DND-41 (cell line): Measurements from ENCODE around the gene EFR3B.

ENCODE experiments used
- ATAC-seq: fragments of 200-7000 bp; cut with Tn5 transposase; 3 replicates; pipeline ENCODE4 v1.9.1; 2021; ENCODE audit warnings: low read depth; ENCODE audit not compliant: insufficient read depth
- DNase-seq: peaks from one replicate; pipeline ENCODE4 v3.0.0-alpha.2; 2020
- H2AFZ ChIP-seq: 2 replicates; pipeline ENCODE4 v1.6.0; 2012; ENCODE audit warnings: low read depth, low read length
- H3K27ac ChIP-seq: 2 replicates; pipeline ENCODE4 v1.5.1; 2012; ENCODE audit warnings: low read length, inconsistent platforms
- H3K27me3 ChIP-seq: fragments of 200-600 bp; sonication (generic); 2 replicates; pipeline ENCODE4 v1.6.0; 2012; ENCODE audit warnings: low read length, mild to moderate bottlenecking, inconsistent platforms; ENCODE audit not compliant: insufficient read depth, poor library complexity
- H3K36me3 ChIP-seq: 2 replicates; pipeline ENCODE4 v1.5.1; 2012; ENCODE audit warnings: low read length, inconsistent platforms; ENCODE audit not compliant: insufficient read depth
- H3K4me1 ChIP-seq: 2 replicates; pipeline ENCODE4 v1.5.1; 2012; ENCODE audit warnings: mild to moderate bottlenecking, low read length; ENCODE audit not compliant: insufficient read depth
- H3K4me2 ChIP-seq: 2 replicates; pipeline ENCODE4 v1.6.0; 2012; ENCODE audit warnings: mild to moderate bottlenecking, moderate library complexity, low read length, inconsistent platforms; ENCODE audit not compliant: insufficient read depth
- H3K4me3 ChIP-seq, 2 experiments: fragments of 200-600 bp in 1 of 2; shearing (Covaris generic) in 1 of 2; 2 replicates each; pipeline ENCODE4 v1.5.1; 2012 to 2016; ENCODE audit warnings: inconsistent platforms in 2 of 2, low read length in 2 of 2, mild to moderate bottlenecking in 2 of 2, low read depth in 1 of 2, moderate library complexity in 1 of 2
- H3K79me2 ChIP-seq: 2 replicates; pipeline ENCODE4 v1.6.0; 2012; ENCODE audit warnings: low read length, inconsistent platforms; ENCODE audit not compliant: insufficient read depth
- H3K9ac ChIP-seq: 2 replicates; pipeline ENCODE4 v1.6.0; 2012; ENCODE audit warnings: low read depth, mild to moderate bottlenecking, inconsistent platforms, low read length, moderate library complexity
- H3K9me3 ChIP-seq: 2 replicates; pipeline ENCODE4 v1.5.1; 2012; ENCODE audit warnings: low read length, moderate library complexity, mild to moderate bottlenecking, inconsistent platforms; ENCODE audit not compliant: insufficient read depth, severe bottlenecking
- H4K20me1 ChIP-seq: 2 replicates; pipeline ENCODE4 v1.6.0; 2012; ENCODE audit warnings: low read length; ENCODE audit not compliant: insufficient read depth
- EZH2 ChIP-seq: IDR thresholded peaks from 3 replicates; pipeline ENCODE4 v1.6.1; 2012; ENCODE audit warnings: borderline replicate concordance, low read depth, mild to moderate bottlenecking, moderate library complexity, low read length, inconsistent platforms; ENCODE audit not compliant: severe bottlenecking
- TF ChIP-seq, protein P1 (sequence below): IDR thresholded peaks from 2 replicates; pipeline ENCODE4 v1.5.1; 2012; ENCODE audit warnings: borderline replicate concordance, low read length, moderate library complexity, mild to moderate bottlenecking; ENCODE audit not compliant: poor library complexity, severe bottlenecking; ENCODE audit errors: extremely low read depth

The EFR3B gene

DNA sequence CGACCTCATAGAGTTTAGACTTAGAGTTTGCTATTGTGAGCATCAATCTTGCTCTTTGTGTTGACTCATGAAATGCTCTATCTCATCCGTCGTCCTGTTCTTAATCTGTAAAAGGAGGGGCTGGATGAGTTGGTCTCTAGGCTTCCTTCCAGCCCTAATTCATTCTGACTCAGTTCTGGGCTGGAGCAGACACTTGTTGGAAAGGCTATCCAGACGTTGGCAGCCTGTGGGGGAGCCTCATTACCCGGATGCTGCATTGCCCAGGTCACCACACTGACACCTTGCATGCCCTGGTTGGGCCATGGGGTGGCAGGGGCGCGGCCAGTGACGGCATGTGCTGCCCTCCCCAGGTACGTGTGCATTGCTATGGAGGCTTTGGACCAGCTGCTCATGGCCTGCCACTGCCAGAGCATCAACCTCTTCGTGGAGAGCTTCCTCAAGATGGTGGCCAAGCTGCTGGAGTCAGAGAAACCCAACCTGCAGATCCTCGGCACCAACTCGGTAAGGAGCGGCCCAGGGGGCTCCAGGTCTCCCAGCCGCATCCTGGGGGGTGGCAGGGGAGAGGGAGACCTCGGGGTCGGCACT is 61.5 kb downstream of the EFR3B start:
- no peaks in the 10 kb centered on the region for H3K79me2 ChIP-seq
- H3K4me1 ChIP-seq = no peaks in the 10 kb centered on the region
- TF ChIP-seq, protein P1, sequence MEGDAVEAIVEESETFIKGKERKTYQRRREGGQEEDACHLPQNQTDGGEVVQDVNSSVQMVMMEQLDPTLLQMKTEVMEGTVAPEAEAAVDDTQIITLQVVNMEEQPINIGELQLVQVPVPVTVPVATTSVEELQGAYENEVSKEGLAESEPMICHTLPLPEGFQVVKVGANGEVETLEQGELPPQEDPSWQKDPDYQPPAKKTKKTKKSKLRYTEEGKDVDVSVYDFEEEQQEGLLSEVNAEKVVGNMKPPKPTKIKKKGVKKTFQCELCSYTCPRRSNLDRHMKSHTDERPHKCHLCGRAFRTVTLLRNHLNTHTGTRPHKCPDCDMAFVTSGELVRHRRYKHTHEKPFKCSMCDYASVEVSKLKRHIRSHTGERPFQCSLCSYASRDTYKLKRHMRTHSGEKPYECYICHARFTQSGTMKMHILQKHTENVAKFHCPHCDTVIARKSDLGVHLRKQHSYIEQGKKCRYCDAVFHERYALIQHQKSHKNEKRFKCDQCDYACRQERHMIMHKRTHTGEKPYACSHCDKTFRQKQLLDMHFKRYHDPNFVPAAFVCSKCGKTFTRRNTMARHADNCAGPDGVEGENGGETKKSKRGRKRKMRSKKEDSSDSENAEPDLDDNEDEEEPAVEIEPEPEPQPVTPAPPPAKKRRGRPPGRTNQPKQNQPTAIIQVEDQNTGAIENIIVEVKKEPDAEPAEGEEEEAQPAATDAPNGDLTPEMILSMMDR = no peak
- no peak for TF ChIP-seq EZH2
- no peaks in the 10 kb centered on the region for H3K9me3 ChIP-seq
- H4K20me1 ChIP-seq = no peaks in the 10 kb centered on the region
- H3K36me3 ChIP-seq = no peaks in the 10 kb centered on the region
- H3K27me3 ChIP-seq = no peaks in the 10 kb centered on the region
- no peak for DNase-seq
- no peak overlapping the region for H2AFZ ChIP-seq
- ATAC-seq = no peak
- H3K9ac ChIP-seq = no peak overlapping the region
- H3K4me2 ChIP-seq = no peak overlapping the region
- no peak overlapping the region for H3K4me3 ChIP-seq
- no peak overlapping the region for H3K27ac ChIP-seq

DNA sequence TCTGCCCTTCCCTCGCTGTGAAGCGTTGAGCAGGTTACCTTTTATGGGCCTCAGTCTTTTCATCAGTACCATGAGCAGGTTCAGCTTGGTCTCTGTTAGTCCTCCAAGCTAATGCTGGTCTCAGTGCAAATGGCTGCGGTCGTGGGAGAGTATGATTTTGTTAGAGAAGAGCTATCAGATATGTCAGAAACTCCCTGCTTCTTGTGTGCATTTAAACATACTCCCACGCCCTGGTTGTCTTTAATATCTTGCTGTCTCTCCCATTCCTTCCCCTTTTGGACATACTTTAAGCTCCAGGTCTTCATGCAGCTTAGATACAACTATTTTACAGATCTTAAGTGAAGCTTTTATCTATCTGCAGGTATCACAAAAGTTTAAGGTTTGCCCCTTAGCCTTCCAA is 62.9 kb downstream of the EFR3B start:
- Histone ChIP-seq H2AFZ (no peak overlapping the region), H3K79me2 (no peaks in the 10 kb centered on the region), H3K27ac (no peak overlapping the region), H3K9ac (no peak overlapping the region), H3K27me3 (no peaks in the 10 kb centered on the region), H3K4me2 (no peak overlapping the region), H4K20me1 (no peaks in the 10 kb centered on the region), H3K36me3 (no peaks in the 10 kb centered on the region), H3K4me1 (no peaks in the 10 kb centered on the region), H3K4me3 (no peak overlapping the region), H3K9me3 (no peaks in the 10 kb centered on the region)
- DNase-seq = no peak
- no peak for ATAC-seq
- no peak for TF ChIP-seq EZH2
- TF ChIP-seq, protein P1 = no peak

DNA sequence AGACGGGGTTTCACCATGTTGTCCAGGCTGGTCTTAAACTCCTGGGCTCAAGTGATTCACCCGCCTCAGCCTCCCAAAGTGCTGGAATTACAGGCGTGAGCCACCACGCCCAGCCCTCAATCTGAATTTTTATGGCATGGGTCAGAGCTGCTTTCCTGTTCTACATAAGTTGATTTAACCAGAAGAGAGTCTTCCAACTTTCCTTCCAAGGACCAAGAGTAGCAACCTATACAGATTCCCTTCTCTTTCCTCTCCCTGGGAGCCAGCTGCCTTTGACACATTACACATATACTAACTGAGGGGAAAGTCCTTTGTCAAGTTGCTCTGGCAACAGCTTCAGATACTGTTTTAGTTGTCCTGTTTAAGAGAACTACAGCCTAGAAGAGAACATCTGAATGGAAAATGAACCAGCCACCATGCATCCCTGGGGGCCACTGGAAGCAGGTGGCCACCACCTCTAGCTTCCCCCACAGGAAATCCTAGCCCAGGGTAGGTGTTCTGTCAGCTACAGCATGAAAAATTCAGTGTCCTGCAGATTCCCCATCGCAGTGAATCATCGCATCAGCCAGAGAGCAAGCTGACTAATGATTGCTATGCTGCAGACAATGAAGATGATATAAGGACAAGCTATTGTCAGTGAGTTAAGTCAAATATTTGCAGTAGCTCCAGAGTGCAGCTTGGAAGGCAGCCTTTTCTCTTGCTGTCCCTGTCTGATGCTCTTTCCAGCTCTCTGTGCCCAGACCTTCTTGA is 63.6 kb downstream of the EFR3B start:
- H3K9me3 ChIP-seq = no peaks in the 10 kb centered on the region
- TF ChIP-seq, protein P1 = no peak
- TF ChIP-seq EZH2 = no peak
- no peak overlapping the region for H3K4me2 ChIP-seq
- no peak overlapping the region for H3K9ac ChIP-seq
- H3K27me3 ChIP-seq = no peaks in the 10 kb centered on the region
- H2AFZ ChIP-seq = no peak overlapping the region
- no peaks in the 10 kb centered on the region for H4K20me1 ChIP-seq
- ATAC-seq = no peak
- H3K27ac ChIP-seq = no peak overlapping the region
- H3K36me3 ChIP-seq = no peaks in the 10 kb centered on the region
- no peak overlapping the region for H3K4me3 ChIP-seq
- no peaks in the 10 kb centered on the region for H3K79me2 ChIP-seq
- DNase-seq = no peak
- H3K4me1 ChIP-seq = no peaks in the 10 kb centered on the region
